Type B pancreatic cell (in vitro differentiated cells): Measurements from ENCODE around the gene TNN. TPM values are rescaled to one million over a fixed set of nuclear protein-coding genes. Genes with fewer than 3 reads are reported as not detected.

Experiments used
- DNase-seq: peaks from one replicate; pipeline ENCODE4 v3.0.0; 2021; ENCODE audit warnings: mixed read lengths; ENCODE audit not compliant: unreplicated experiment; ENCODE audit errors: extremely low spot score
- H3K27ac Mint-ChIP-seq: 2 replicates; pipeline ENCODE4 v1.8.0; 2021; ENCODE audit warnings: mild to moderate bottlenecking, mixed read lengths
- H3K27me3 Mint-ChIP-seq: 2 replicates; pipeline ENCODE4 v1.8.0; 2021; ENCODE audit warnings: mixed read lengths
- H3K36me3 Mint-ChIP-seq: 2 replicates; pipeline ENCODE4 v1.8.0; 2021; ENCODE audit warnings: mixed read lengths
- H3K4me1 Mint-ChIP-seq: one replicate; pipeline ENCODE4 v1.8.0; 2021; ENCODE audit warnings: mixed read lengths; ENCODE audit not compliant: unreplicated experiment
- H3K4me3 Mint-ChIP-seq: 2 replicates; pipeline ENCODE4 v1.8.0; 2021; ENCODE audit warnings: mild to moderate bottlenecking, mixed read lengths
- H3K9me3 Mint-ChIP-seq: 2 replicates; pipeline ENCODE4 v1.8.0; 2021; ENCODE audit warnings: mixed read lengths
- CTCF ChIP-seq: fragments of 200-600 bp; sonication (generic); conservative IDR thresholded peaks from 2 replicates; pipeline ENCODE4 v1.5.0; 2021; ENCODE audit warnings: antibody characterized with exemption, mild to moderate bottlenecking
- total RNA-seq: library from RNA; stranded (reverse); gene quantifications from 2 replicates; pipeline ENCODE4 v1.2.1, GENCODE V29; 2021; ENCODE audit warnings: low replicate concordance

Gene TNN
- total RNA-seq, 1 donor from 2014 or later, result 5.0 TPM

DNA sequence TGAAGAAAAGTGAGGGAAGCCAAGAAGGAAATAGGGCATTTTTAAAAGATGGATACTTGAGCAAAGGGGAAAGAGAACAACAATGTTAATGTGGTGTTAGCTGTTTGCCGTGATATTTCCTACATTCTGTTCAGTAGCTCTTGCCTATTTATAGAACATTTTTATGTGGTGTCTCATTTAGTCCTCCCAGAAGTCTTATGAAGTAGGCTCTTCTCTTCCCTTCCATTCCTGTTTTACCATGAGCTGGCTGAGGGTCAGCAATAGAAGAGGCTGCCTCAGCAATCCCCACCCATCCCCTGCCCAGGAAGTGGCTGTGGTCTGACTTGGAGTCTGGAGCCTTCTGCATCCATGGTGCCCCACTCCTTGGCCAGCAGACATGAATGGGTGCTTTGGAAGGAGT is 64.8 kb downstream of the TNN start:
- Mint-ChIP-seq H3K27me3 (peaks cover 14% of the 10 kb centered on the region), H3K27ac (no peak overlapping the region), H3K36me3 (no peaks in the 10 kb centered on the region), H3K9me3 (no peaks in the 10 kb centered on the region), H3K4me3 (no peak overlapping the region), H3K4me1 (peaks cover 20% of the 10 kb centered on the region)
- DNase-seq, result no peak
- no peak for TF ChIP-seq CTCF

DNA sequence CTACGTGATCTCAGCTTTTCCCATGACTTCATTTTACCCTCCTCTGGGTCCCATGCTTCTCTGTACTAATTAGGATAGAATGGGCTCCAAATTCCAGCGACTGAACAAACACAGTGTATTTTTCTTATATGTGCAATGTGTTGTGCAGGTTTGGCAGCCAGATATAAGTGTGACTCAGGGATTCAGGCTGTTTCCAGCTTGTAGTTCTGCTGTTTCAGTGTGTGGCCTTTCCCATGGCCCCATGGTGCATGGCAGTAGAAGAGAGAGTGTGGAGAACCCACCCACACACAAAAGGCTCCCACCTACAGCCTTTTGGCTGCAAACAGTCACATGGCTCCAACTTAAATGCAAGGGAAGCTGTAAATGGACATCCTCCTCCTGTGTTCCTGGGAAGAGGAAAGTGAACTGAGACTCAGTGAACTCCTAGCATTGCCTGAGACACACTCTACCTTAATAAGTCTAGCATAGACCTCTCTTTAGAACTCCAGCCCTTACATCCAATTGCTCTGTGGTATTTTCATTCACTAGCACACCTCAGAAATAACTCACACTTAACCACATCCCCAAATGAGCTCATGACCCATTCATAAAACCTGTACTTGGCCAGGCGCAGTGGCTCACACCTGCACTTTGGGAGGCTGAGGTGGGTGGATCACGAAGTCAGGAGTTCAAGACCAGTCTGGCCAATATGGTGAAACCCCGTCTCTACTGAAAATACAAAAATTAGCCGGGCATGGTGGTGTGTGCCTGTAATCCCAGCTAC is 66.2 kb downstream of the TNN start:
- Mint-ChIP-seq H3K9me3 (no peaks in the 10 kb centered on the region), H3K27ac (no peak overlapping the region), H3K27me3 (peaks cover 14% of the 10 kb centered on the region), H3K36me3 (no peaks in the 10 kb centered on the region), H3K4me3 (no peak overlapping the region), H3K4me1 (peaks cover 20% of the 10 kb centered on the region)
- no peak for TF ChIP-seq CTCF
- no peak for DNase-seq

- Mint-ChIP-seq H3K4me3 (no peak overlapping the region), H3K9me3 (no peaks in the 10 kb centered on the region), H3K36me3 (no peaks in the 10 kb centered on the region), H3K27ac (no peak overlapping the region), H3K27me3 (peaks cover 14% of the 10 kb centered on the region), H3K4me1 (peaks cover 18% of the 10 kb centered on the region)
- no peak for TF ChIP-seq CTCF
- DNase-seq, result no peak
These were observed 66.9 kb downstream of the TNN start for GRCh38 chr1:175134500-175134899.

- no peaks in the 10 kb centered on the region for H3K9me3 Mint-ChIP-seq
- H3K36me3 Mint-ChIP-seq, result no peaks in the 10 kb centered on the region
- H3K27ac Mint-ChIP-seq, result no peak overlapping the region
These were observed 68.6 kb downstream of the TNN start for GRCh38 chr1:175136246-175136645.

DNA sequence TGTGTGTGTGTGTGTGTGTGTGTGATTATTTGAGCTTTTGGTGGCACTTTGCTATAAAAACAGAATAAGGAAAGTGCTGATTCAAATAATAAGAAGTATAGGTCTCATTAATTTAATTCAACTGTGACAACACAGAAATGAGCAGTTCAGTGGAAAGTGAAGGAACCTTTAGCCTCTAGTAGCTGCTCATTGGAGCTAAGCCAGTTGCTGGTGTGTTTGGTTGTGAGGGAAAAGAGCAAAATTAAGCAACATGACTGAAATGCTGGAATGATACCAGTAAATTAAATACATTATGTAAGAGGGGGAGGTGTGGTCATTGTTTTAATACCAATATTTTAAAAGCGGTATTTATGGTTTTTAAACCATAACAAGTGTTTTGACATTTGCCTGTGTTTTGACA is 69.7 kb downstream of the TNN start:
- Mint-ChIP-seq H3K27ac (no peak overlapping the region), H3K9me3 (no peaks in the 10 kb centered on the region), H3K27me3 (peaks cover 11% of the 10 kb centered on the region), H3K4me1 (no peaks in the 10 kb centered on the region), H3K4me3 (no peak overlapping the region), H3K36me3 (no peaks in the 10 kb centered on the region)
- no peak for TF ChIP-seq CTCF
- DNase-seq, result no peak

More at GRCh38 chr1:175136246-175136645, 68.6 kb downstream of the TNN start:
- Mint-ChIP-seq H3K27me3 (peaks cover 14% of the 10 kb centered on the region), H3K4me3 (no peak overlapping the region), H3K4me1 (peaks cover 1% of the 10 kb centered on the region)
- no peak for TF ChIP-seq CTCF
- no peak for DNase-seq
